H54 (cell line): ENCODE results near the gene SIAH3.

Experiments
- DNase-seq: peaks from one replicate; pipeline ENCODE4 v3.0.0; 2011; ENCODE audit warnings: low spot score, mixed read lengths; ENCODE audit not compliant: insufficient read length
- FAIRE-seq: peaks from 3 replicates; lab custom pipeline; 2011; peaks lifted over from hg19 to GRCh38; lab: Jason Lieb, UNC
- POLR2A ChIP-seq: IDR thresholded peaks from 2 replicates; pipeline ENCODE4 v1.6.1; 2011; ENCODE audit warnings: low read depth, mild to moderate bottlenecking, low read length

SIAH3 gene

DNA sequence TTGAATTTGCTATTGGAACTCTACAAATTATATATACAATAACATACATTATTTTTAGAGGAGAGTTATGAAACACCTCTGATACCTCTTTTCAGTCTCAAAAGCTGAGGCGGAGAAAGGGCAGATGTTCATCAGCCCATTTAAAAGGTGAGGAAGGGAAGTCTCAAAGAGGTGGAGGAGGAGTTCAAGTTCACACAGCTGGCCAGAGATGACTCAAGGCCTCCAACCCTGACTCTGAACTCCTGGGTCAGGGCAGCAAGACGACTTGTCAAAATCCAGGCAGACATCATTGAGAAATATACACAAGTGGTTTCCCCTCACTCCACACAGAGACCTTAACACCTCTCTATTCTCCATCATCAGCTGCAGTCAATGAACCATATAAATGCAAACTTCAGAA lies 2.1 kb downstream of the SIAH3 start:
- DNase-seq, result no peak
- no peak for TF ChIP-seq POLR2A
- FAIRE-seq, result no peak

DNA sequence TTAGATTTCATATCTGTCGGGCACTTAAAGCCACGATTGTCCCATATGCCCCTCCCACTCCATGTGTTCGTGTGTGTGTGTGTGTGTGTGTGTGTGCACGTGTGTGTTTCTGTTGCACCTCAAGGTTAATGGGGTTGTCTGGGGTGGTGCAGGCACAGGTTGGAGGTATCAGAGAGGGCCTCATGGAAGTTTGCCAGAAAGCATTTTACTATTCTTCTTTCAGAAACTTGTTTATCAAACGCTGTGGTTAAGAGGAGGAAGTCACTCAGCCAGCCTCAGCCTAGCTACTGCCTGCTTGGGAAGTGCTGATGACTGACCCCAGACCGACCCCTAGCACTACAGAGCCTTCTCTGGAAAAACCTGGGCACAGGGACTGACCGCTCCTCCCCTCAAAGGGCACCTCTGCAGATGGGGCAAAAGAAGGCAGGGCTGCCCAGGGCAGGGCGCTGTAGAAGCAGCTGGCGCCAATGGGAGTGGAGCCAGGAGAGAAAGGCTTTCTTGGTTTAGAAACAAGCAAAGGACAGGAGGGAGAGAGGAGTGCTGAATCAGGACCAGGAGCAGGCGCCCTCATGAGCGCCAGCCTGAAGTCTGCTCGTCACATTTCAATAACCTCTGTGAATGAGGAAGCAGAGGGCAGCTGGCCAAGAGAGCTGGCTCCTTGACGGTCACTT lies 3.9 kb downstream of the SIAH3 start:
- no peak for FAIRE-seq
- TF ChIP-seq POLR2A, result no peak
- no peak for DNase-seq

DNA sequence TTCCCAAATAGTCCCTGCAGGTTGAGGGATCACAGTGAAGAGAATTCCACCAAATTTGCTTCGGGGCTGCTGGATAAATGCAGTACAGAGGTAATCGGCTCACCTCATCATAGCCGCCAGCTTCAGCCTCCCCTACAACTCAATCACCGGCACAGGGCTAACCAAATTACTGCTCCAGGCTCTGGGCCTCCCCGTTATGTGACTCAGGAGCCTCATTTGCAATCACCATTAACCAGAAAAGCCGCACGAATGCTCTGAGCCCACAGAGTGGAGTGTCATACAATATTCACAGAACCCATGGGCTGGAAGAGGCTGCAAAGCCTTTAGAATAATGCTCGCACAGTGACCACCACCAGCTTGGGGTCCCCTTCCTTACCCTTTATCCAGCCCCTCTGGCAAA lies 4.9 kb downstream of the SIAH3 start:
- no peak for DNase-seq
- TF ChIP-seq POLR2A, result no peak

GRCh38 chr13:45838171-45838745 lies 13.3 kb downstream of the SIAH3 start:
- FAIRE-seq (no peak), DNase-seq (no peak)

More for the DNA sequence above, 4.9 kb downstream of the SIAH3 start:
- FAIRE-seq, result no peak

DNA sequence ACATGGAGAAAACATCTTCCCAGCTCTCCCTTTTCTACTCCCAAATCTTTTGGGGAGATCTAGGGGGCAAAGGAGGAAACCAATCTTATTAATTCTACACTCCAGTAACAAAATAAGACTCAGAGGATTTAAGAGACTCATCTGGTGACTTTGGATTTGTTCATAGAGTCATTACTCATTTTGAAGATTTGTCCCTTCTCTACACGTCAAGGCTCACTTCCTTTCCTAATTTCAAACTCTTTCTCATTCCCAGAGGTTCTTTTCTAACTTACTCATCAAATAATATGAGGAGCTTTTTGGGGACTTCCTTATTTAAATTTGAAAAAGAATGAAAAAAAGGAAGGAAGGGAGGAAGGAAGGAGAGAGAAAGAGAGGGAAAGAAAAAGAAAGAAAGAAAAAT lies 14.4 kb downstream of the SIAH3 start:
- no peak for FAIRE-seq
- DNase-seq, result no peak
- no peak for TF ChIP-seq POLR2A

More at GRCh38 chr13:45838171-45838745, 13.3 kb downstream of the SIAH3 start:
- no peak for TF ChIP-seq POLR2A

DNA sequence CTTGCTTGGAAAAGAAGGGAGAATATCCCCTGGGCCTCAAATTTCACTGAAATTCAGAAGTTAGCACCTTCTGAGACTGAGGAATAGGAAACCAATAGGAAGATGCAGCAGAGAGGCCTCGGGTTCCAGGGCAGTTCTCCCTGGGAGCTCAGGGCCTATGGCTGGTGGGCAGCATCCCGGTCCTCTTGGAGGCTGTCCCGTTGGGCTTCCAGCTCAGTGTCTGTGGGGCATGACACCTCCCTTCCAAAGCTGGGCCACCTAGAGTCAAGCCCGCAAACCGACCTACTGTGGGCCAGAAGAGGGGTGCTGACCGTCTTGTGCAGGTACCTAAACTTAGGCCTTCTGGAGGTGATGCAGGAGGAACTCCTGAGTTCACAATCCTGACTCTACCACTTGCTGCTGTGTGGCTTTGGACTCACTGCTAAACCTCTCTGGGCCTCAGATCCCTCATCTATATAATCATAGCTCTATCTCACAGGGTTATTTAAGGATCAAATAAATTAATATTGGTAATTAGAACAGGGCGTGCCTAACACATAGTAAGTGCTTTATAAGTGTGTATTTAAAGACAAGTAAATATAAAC lies 17.1 kb downstream of the SIAH3 start:
- DNase-seq (no peak), FAIRE-seq (no peak)
- no peak for TF ChIP-seq POLR2A

- FAIRE-seq, result peak; percentile 57
- DNase-seq, result peak; percentile 35
- no peak for TF ChIP-seq POLR2A
Observed at GRCh38 chr13:45833663-45834375, 17.7 kb downstream of the SIAH3 start.

DNA sequence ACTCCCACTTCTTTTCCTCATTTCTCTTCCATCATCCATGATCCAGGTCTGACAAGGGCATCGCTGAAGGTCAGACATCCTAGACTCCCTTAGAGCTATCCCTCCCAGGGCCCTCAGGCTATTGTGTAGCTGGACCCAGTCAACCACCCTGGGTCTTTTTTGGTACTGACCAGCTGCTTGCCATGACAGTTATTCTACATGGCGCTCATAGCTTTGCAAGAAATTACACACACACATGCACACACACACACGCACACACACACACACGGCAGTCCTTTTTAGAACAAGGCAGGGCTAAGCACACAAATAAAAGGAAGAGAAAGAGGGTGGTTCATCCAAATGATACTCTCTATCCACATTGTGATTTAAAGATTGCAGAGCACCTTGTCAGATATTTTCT lies 18.3 kb downstream of the SIAH3 start:
- FAIRE-seq, result no peak
- DNase-seq, result no peak
- no peak for TF ChIP-seq POLR2A

GRCh38 chr13:45831851-45832250 lies 19.7 kb downstream of the SIAH3 start:
- TF ChIP-seq POLR2A, result no peak
- DNase-seq (no peak), FAIRE-seq (no peak)

GRCh38 chr13:45830121-45830520 lies 21.4 kb downstream of the SIAH3 start:
- TF ChIP-seq POLR2A, result no peak
- FAIRE-seq (no peak), DNase-seq (no peak)

- FAIRE-seq (no peak), DNase-seq (no peak)
- no peak for TF ChIP-seq POLR2A
Observed at GRCh38 chr13:45828256-45828968, 23.1 kb downstream of the SIAH3 start.

GRCh38 chr13:45827318-45827717 lies 24.2 kb downstream of the SIAH3 start:
- no peak for DNase-seq
- TF ChIP-seq POLR2A, result no peak
- no peak for FAIRE-seq

DNA sequence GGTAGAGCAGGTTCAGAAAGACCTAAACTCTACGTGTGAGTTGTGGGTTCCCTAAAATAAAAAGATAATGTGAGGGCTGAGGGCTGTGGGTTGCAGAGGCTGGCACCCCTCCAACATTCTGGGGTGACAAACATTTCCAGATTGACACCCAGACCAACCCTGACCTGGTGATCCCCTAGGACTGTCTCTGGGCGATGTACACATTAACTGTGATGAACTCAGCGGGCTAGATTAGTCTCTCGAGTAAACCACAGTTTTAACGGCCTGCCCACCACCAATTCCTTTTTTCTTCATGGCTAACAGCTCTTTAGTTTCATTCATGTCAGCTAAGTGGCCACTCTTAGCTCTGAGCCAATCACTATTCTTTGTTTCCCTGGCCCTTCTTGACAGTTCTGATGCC lies 24.8 kb downstream of the SIAH3 start:
- DNase-seq (no peak), FAIRE-seq (no peak)
- no peak for TF ChIP-seq POLR2A

- FAIRE-seq (no peak), DNase-seq (no peak)
- no peak for TF ChIP-seq POLR2A
Observed at GRCh38 chr13:45825387-45825650, 26.2 kb downstream of the SIAH3 start.
